Measurements from ENCODE around the gene TAS2R14. TPM values are rescaled to one million over a fixed set of nuclear protein-coding genes. Genes with fewer than 3 reads are reported as not detected.

TAS2R14 gene
- total RNA-seq, 2 experiments from 2014 or later: 2.4 to 2.9 TPM

DNA sequence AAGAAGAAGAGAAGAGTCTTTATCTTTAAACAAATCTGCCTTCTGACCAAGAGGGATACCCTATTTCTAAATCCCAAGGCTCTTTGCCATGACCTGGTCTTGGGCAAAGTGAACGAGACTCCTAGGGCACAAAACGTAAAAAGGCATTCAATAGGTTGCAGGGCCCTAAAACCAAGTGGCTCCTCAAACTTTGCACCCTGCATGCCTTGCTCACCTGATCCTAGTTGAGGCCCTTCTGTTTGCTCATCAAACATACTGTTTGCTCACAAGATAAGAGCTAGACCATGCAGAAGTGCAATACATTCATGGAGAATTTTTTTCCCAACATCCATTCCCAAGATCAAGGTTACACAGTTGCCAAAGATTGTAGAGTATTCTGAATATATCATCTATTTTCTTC is 47.1 kb downstream of the TAS2R14 start:
- no peaks in the 10 kb centered on the region for H3K36me3 ChIP-seq (ENCODE audit: insufficient read depth, low read length)
- H3K27ac ChIP-seq (ENCODE audit: low read depth, low read length, poor library complexity, severe bottlenecking): no peak overlapping the region
- H4K20me1 ChIP-seq (ENCODE audit: insufficient read depth, low read length): no peaks in the 10 kb centered on the region
- no peaks in the 10 kb centered on the region for H3K4me1 ChIP-seq (ENCODE audit: insufficient read depth, low read length, poor library complexity, severe bottlenecking)
- ChIA-PET CTCF (ENCODE audit: unreplicated experiment) (no interaction called here), POLR2A (interaction anchor here (0.6 to 1.1 kb wide), 2 partner anchors 18 to 1889 kb away, joined by 3 read pairs; no protein-coding TSS in a partner anchor)
- H3K79me2 ChIP-seq (ENCODE audit: insufficient read depth, low read depth, low read length): no peaks in the 10 kb centered on the region
- BruUV-seq (replicated peaks): no TSS peak
- TF ChIP-seq, protein P1, sequence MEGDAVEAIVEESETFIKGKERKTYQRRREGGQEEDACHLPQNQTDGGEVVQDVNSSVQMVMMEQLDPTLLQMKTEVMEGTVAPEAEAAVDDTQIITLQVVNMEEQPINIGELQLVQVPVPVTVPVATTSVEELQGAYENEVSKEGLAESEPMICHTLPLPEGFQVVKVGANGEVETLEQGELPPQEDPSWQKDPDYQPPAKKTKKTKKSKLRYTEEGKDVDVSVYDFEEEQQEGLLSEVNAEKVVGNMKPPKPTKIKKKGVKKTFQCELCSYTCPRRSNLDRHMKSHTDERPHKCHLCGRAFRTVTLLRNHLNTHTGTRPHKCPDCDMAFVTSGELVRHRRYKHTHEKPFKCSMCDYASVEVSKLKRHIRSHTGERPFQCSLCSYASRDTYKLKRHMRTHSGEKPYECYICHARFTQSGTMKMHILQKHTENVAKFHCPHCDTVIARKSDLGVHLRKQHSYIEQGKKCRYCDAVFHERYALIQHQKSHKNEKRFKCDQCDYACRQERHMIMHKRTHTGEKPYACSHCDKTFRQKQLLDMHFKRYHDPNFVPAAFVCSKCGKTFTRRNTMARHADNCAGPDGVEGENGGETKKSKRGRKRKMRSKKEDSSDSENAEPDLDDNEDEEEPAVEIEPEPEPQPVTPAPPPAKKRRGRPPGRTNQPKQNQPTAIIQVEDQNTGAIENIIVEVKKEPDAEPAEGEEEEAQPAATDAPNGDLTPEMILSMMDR (conservative IDR thresholded peaks at IDR 0.05; ENCODE audit: low read length): no peak
- TF ChIP-seq EZH2phosphoT487 (IDR thresholded peaks at IDR 0.05; ENCODE audit: borderline replicate concordance, low read depth, low read length): no peak
- no peak overlapping the region for H2AFZ ChIP-seq (ENCODE audit: low read length)
- H3K4me3 ChIP-seq (ENCODE audit: low read depth, low read length, poor library complexity, severe bottlenecking): no peak overlapping the region
- intact Hi-C loops (cut with micrococcal nuclease; ENCODE audit: unreplicated experiment): no loop called here
- no peaks in the 10 kb centered on the region for H3K9me2 ChIP-seq (ENCODE audit: insufficient read depth, low read length)
- no peak overlapping the region for H3K4me2 ChIP-seq (ENCODE audit: low read length)
- no peak for DNase-seq (ENCODE audit: low spot score)
- H3K9me3 ChIP-seq (ENCODE audit: low read length): no peaks in the 10 kb centered on the region

DNA sequence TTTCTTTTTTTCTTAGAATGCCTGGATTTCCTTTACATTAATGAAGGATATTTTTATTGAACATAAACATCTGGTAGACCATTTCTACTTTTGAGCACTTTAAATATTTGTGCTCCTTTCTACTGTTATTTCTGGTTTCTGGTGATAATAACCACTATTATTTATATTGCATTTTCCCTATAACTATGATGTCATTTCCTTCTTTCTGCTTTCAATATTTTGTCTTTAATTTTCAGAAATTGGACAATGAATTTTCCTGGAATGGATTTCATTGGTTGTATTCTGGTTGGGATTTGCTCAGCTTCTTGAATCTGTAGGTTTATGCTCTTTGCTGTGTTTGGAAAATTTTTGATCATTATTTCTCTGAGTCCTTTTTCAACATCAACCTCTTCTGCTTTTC is 49.8 kb downstream of the TAS2R14 start:
- Histone ChIP-seq H2AFZ (ENCODE audit: low read length) (no peak overlapping the region), H3K36me3 (ENCODE audit: insufficient read depth, low read length) (no peaks in the 10 kb centered on the region), H3K4me1 (ENCODE audit: insufficient read depth, low read length, poor library complexity, severe bottlenecking) (no peaks in the 10 kb centered on the region), H3K4me2 (ENCODE audit: low read length) (no peak overlapping the region), H3K27ac (ENCODE audit: low read depth, low read length, poor library complexity, severe bottlenecking) (no peak overlapping the region), H3K4me3 (ENCODE audit: low read depth, low read length, poor library complexity, severe bottlenecking) (no peak overlapping the region), H4K20me1 (ENCODE audit: insufficient read depth, low read length) (no peaks in the 10 kb centered on the region), H3K79me2 (ENCODE audit: insufficient read depth, low read depth, low read length) (no peaks in the 10 kb centered on the region), H3K9me3 (ENCODE audit: low read length) (no peaks in the 10 kb centered on the region), H3K9me2 (ENCODE audit: insufficient read depth, low read length) (no peaks in the 10 kb centered on the region)
- POLR2A ChIA-PET: no interaction called here
- intact Hi-C loops (cut with micrococcal nuclease; ENCODE audit: unreplicated experiment): no loop called here
- CTCF ChIA-PET (ENCODE audit: unreplicated experiment): no interaction called here
- no TSS peak for BruUV-seq (replicated peaks)
- TF ChIP-seq, protein P1 (conservative IDR thresholded peaks at IDR 0.05; ENCODE audit: low read length): no peak
- TF ChIP-seq EZH2phosphoT487 (IDR thresholded peaks at IDR 0.05; ENCODE audit: borderline replicate concordance, low read depth, low read length): no peak
- no peak for DNase-seq (ENCODE audit: low spot score)

Other genes with a start within 250 kb of the TAS2R14 start
- gene YBX3, start 215.9 kb downstream of the TAS2R14 start, total RNA-seq (2014; rRNA removed; shearing (Covaris generic)): 70.7 and 97.5 TPM in 2 replicates
- gene YBX3, start 215.9 kb downstream of the TAS2R14 start, total RNA-seq (2022): 220 and 223 TPM in 2 replicates
- gene TAS2R7, start 136.6 kb downstream of the TAS2R14 start, total RNA-seq (2014; rRNA removed; shearing (Covaris generic)): not detected in 2 replicates
- gene TAS2R7, start 136.6 kb downstream of the TAS2R14 start, total RNA-seq (2022): not detected in 2 replicates
- gene TAS2R8, start 132.0 kb downstream of the TAS2R14 start, total RNA-seq (2014; rRNA removed; shearing (Covaris generic)): not detected in 2 replicates
- not detected in 2 replicates for gene TAS2R8, start 132.0 kb downstream of the TAS2R14 start, total RNA-seq (2022)
- gene TAS2R9, start 129.1 kb downstream of the TAS2R14 start, total RNA-seq (2014; rRNA removed; shearing (Covaris generic)): not detected in 2 replicates
- gene TAS2R9, start 129.1 kb downstream of the TAS2R14 start, total RNA-seq (2022): not detected in 2 replicates
- gene TAS2R10, start 112.9 kb downstream of the TAS2R14 start, total RNA-seq (2014; rRNA removed; shearing (Covaris generic)): 0.50 TPM in 1 of 2 replicates, not detected in the other
- gene TAS2R10, start 112.9 kb downstream of the TAS2R14 start, total RNA-seq (2022): not detected in 2 replicates
- gene PRR4, start 89.8 kb downstream of the TAS2R14 start, total RNA-seq (2014; rRNA removed; shearing (Covaris generic)): 1.4 and 1.5 TPM in 2 replicates
- 1.3 TPM in 1 of 2 replicates, not detected in the other for gene PRR4, start 89.8 kb downstream of the TAS2R14 start, total RNA-seq (2022)
- 26.8 and 41.4 TPM in 2 replicates for gene PRH1, start 55.0 kb downstream of the TAS2R14 start, total RNA-seq (2014; rRNA removed; shearing (Covaris generic))
- 22.6 and 30.4 TPM in 2 replicates for gene PRH1, start 55.0 kb downstream of the TAS2R14 start, total RNA-seq (2022)
- gene TAS2R13, start 29.7 kb downstream of the TAS2R14 start, total RNA-seq (2014; rRNA removed; shearing (Covaris generic)): 0.92 and 1.3 TPM in 2 replicates
- gene TAS2R13, start 29.7 kb downstream of the TAS2R14 start, total RNA-seq (2022): 0.81 and 1.2 TPM in 2 replicates
- gene PRH2, start 10.0 kb downstream of the TAS2R14 start, total RNA-seq (2014; rRNA removed; shearing (Covaris generic)): not detected in 2 replicates
- not detected in 2 replicates for gene PRH2, start 10.0 kb downstream of the TAS2R14 start, total RNA-seq (2022)
- gene TAS2R50, start 47.6 kb upstream of the TAS2R14 start, total RNA-seq (2014; rRNA removed; shearing (Covaris generic)): 1.4 and 1.6 TPM in 2 replicates
- 0.76 and 1.4 TPM in 2 replicates for gene TAS2R50, start 47.6 kb upstream of the TAS2R14 start, total RNA-seq (2022)
- 2.1 and 4.6 TPM in 2 replicates for gene TAS2R20, start 59.0 kb upstream of the TAS2R14 start, total RNA-seq (2014; rRNA removed; shearing (Covaris generic))
- 1.9 and 2.3 TPM in 2 replicates for gene TAS2R20, start 59.0 kb upstream of the TAS2R14 start, total RNA-seq (2022)
- 2.0 and 3.2 TPM in 2 replicates for gene TAS2R19, start 83.4 kb upstream of the TAS2R14 start, total RNA-seq (2014; rRNA removed; shearing (Covaris generic))
- gene TAS2R19, start 83.4 kb upstream of the TAS2R14 start, total RNA-seq (2022): 2.9 and 3.4 TPM in 2 replicates
- gene TAS2R31, start 92.1 kb upstream of the TAS2R14 start, total RNA-seq (2014; rRNA removed; shearing (Covaris generic)): 1.3 and 2.2 TPM in 2 replicates
- 3.5 and 4.3 TPM in 2 replicates for gene TAS2R31, start 92.1 kb upstream of the TAS2R14 start, total RNA-seq (2022)
- gene TAS2R46, start 123.0 kb upstream of the TAS2R14 start, total RNA-seq (2014; rRNA removed; shearing (Covaris generic)): 1.3 TPM in 1 of 2 replicates, not detected in the other
- gene TAS2R46, start 123.0 kb upstream of the TAS2R14 start, total RNA-seq (2022): 1.4 and 1.6 TPM in 2 replicates
- gene TAS2R43, start 153.1 kb upstream of the TAS2R14 start, total RNA-seq (2014; rRNA removed; shearing (Covaris generic)): 3.1 and 4.7 TPM in 2 replicates
- 3.0 and 3.1 TPM in 2 replicates for gene TAS2R43, start 153.1 kb upstream of the TAS2R14 start, total RNA-seq (2022)
- gene TAS2R30, start 195.4 kb upstream of the TAS2R14 start, total RNA-seq (2014; rRNA removed; shearing (Covaris generic)): 4.1 and 5.4 TPM in 2 replicates
- gene TAS2R30, start 195.4 kb upstream of the TAS2R14 start, total RNA-seq (2022): 6.0 and 6.5 TPM in 2 replicates
- 5.8 and 8.4 TPM in 2 replicates for gene SMIM10L1, start 231.9 kb upstream of the TAS2R14 start, total RNA-seq (2014; rRNA removed; shearing (Covaris generic))
- gene SMIM10L1, start 231.9 kb upstream of the TAS2R14 start, total RNA-seq (2022): 6.9 and 7.8 TPM in 2 replicates
- gene TAS2R42, start 247.7 kb upstream of the TAS2R14 start, total RNA-seq (2014; rRNA removed; shearing (Covaris generic)): not detected in 2 replicates
- not detected in 2 replicates for gene TAS2R42, start 247.7 kb upstream of the TAS2R14 start, total RNA-seq (2022)